Endothelial cell of umbilical vein (primary cell): ENCODE data around the gene KCNN3. TPM values are rescaled to one million over a fixed set of nuclear protein-coding genes. Genes with fewer than 3 reads are reported as not detected.

Experiments used
- BruUV-seq: library from RNA; stranded (reverse); fragments of 400-500 nt; replicated peaks from 2 replicates; lab custom pipeline; 2021; lab: Mats Ljungman, UMichigan
- CTCF ChIA-PET: fragments of 300-600, 350-600 bp; sonication (Branson Sonifier 250); formaldehyde crosslinking; loops from one replicate; lab custom pipeline; 2021; ENCODE audit warnings: antibody characterized with exemption, inconsistent platforms; lab: Charles Lee
- POLR2A ChIA-PET: fragments of 300-600, 350-600 bp; sonication (Branson Sonifier 250); formaldehyde crosslinking; loops from one replicate; lab custom pipeline; 2021; ENCODE audit warnings: antibody characterized with exemption, inconsistent platforms; lab: Charles Lee
- DNase-seq: peaks from one replicate; pipeline ENCODE4 v3.0.0-alpha.2; 2011; ENCODE audit warnings: low read depth, low spot score
- FAIRE-seq: peaks from 2 replicates; lab custom pipeline; 2011; peaks lifted over from hg19 to GRCh38; lab: Jason Lieb, UNC
- H2AFZ ChIP-seq: 2 replicates; pipeline ENCODE4 v1.6.0; 2012; ENCODE audit warnings: low read depth, low read length, control low read depth, inconsistent platforms
- H3K27ac ChIP-seq: 2 replicates; pipeline ENCODE4 v1.5.1; 2011; ENCODE audit warnings: low read depth, mild to moderate bottlenecking, control low read depth, low read length, moderate library complexity; ENCODE audit not compliant: insufficient read depth
- H3K27me3 ChIP-seq, 2 experiments: 2 replicates each; pipeline versions ENCODE4 v1.6.0 to v1.6.1; 2011; ENCODE audit warnings: low read length in 2 of 2, mixed read lengths in 1 of 2; ENCODE audit not compliant: control insufficient read depth in 2 of 2, insufficient read depth in 2 of 2
- H3K36me3 ChIP-seq, 2 experiments: 2 replicates in 1 of 2; 3 replicates in 1 of 2; pipeline ENCODE4 v1.5.1; 2011; ENCODE audit warnings: low read length in 2 of 2, mild to moderate bottlenecking in 1 of 2, moderate library complexity in 1 of 2; ENCODE audit not compliant: control insufficient read depth in 2 of 2, insufficient read depth in 2 of 2; ENCODE audit errors: extremely low read depth in 1 of 2
- H3K4me1 ChIP-seq: 3 replicates; pipeline ENCODE4 v1.5.1; 2011; ENCODE audit warnings: mild to moderate bottlenecking, low read length; ENCODE audit not compliant: control insufficient read depth, insufficient read depth; ENCODE audit errors: extremely low read depth
- H3K4me2 ChIP-seq: 2 replicates; pipeline ENCODE4 v1.6.1; 2011; ENCODE audit warnings: low read length, control low read depth, mixed read lengths; ENCODE audit not compliant: insufficient read depth
- H3K4me3 ChIP-seq, 3 experiments: fragments of 200-600 bp in 1 of 3; sonication (generic), shearing (Covaris generic) in 1 of 3; replicated peaks in 1 of 3; 2 replicates each; pipeline ENCODE4 v1.5.1; 2011 to 2016; ENCODE audit warnings: control low read depth in 3 of 3, low read length in 3 of 3, mild to moderate bottlenecking in 2 of 3, inconsistent platforms in 1 of 3, low read depth in 1 of 3, moderate library complexity in 1 of 3; ENCODE audit not compliant: insufficient read depth in 1 of 3
- H3K79me2 ChIP-seq: 2 replicates; pipeline ENCODE4 v1.6.0; 2012; ENCODE audit warnings: low read length, inconsistent platforms; ENCODE audit not compliant: control insufficient read depth, insufficient read depth
- H3K9ac ChIP-seq: replicated peaks from 2 replicates; pipeline ENCODE3; 2011; ENCODE audit warnings: low read length, control low read depth; ENCODE audit not compliant: insufficient read depth; ENCODE audit errors: extremely low read depth
- H3K9me1 ChIP-seq: replicated peaks from 3 replicates; pipeline ENCODE4 v1.6.0; 2011; ENCODE audit warnings: mild to moderate bottlenecking, low read length; ENCODE audit not compliant: control insufficient read depth, insufficient read depth; ENCODE audit errors: extremely low read depth
- H3K9me3 ChIP-seq: replicated peaks from 2 replicates; pipeline ENCODE4 v1.5.1; 2012; ENCODE audit warnings: low read length, inconsistent platforms; ENCODE audit not compliant: control insufficient read depth, insufficient read depth
- H4K20me1 ChIP-seq: replicated peaks from 2 replicates; pipeline ENCODE3; 2011; ENCODE audit warnings: mild to moderate bottlenecking, low read length; ENCODE audit not compliant: control insufficient read depth, insufficient read depth; ENCODE audit errors: extremely low read depth
- EZH2 ChIP-seq: IDR thresholded peaks from 2 replicates; pipeline ENCODE4 v1.6.1; 2012; ENCODE audit warnings: borderline replicate concordance, low read depth, mild to moderate bottlenecking, moderate library complexity, low read length, inconsistent platforms; ENCODE audit not compliant: severe bottlenecking
- FOS ChIP-seq: IDR thresholded peaks from 2 replicates; pipeline ENCODE4 v1.6.1; 2011; ENCODE audit warnings: mild to moderate bottlenecking, low read length, moderate library complexity, borderline replicate concordance; ENCODE audit not compliant: insufficient read depth
- GATA2 ChIP-seq: IDR thresholded peaks from 2 replicates; pipeline ENCODE4 v1.7.0; 2011; ENCODE audit warnings: low read depth, mild to moderate bottlenecking, moderate library complexity, mixed read lengths, low read length; ENCODE audit not compliant: insufficient read length, insufficient read depth
- JUN ChIP-seq: IDR thresholded peaks from 2 replicates; pipeline ENCODE4 v1.6.1; 2011; ENCODE audit warnings: borderline replicate concordance, low read depth; ENCODE audit not compliant: insufficient read length, insufficient read depth
- MYC ChIP-seq: IDR thresholded peaks from one replicate; pipeline ENCODE4 v1.6.1; 2011; ENCODE audit warnings: mild to moderate bottlenecking, low read depth, low read length
- POLR2A ChIP-seq: IDR thresholded peaks from 2 replicates; pipeline ENCODE4 v1.6.1; 2012; ENCODE audit warnings: low read depth, mild to moderate bottlenecking, control low read depth, low read length
- POLR2AphosphoS5 ChIP-seq: IDR thresholded peaks from 2 replicates; pipeline ENCODE4 v1.6.1; 2012; ENCODE audit warnings: low read depth, mild to moderate bottlenecking, control low read depth, low read length, moderate library complexity; ENCODE audit not compliant: insufficient read depth
- dilution Hi-C: fragments of 300-500 bp; cut with MboI; formaldehyde crosslinking; loops from one replicate; pipeline ENCODE4 v1.15.0; 2019; ENCODE audit warnings: low sequenced_read_pairs; ENCODE audit not compliant: extremely low pct_ligation_motif_present
- intact Hi-C: fragments of 100-400 bp; cut with micrococcal nuclease; formaldehyde crosslinking; loops from one replicate; pipeline ENCODE4 v1.10.0; 2022
- polyA plus RNA-seq, 4 experiments: library from polyadenylated mRNA; depleted of rRNA in 3 of 4; stranded (reverse) in 3 of 4; unstranded in 1 of 4; fragments of >200 nt; gene quantifications; 2 replicates each; pipeline versions ENCODE4 v1.2.1 to v1.2.3, GENCODE V29; 2011 to 2012; ENCODE audit warnings: missing spikeins in 1 of 4
- total RNA-seq: library from RNA; stranded (reverse); gene quantifications from 2 replicates; pipeline ENCODE4 v1.2.3, GENCODE V29; 2021
- TF ChIP-seq, protein P1 (sequence below): IDR thresholded peaks from 2 replicates; pipeline ENCODE4 v1.6.1; 2011; ENCODE audit not compliant: insufficient read depth, insufficient read length
- TF ChIP-seq, protein P2 (sequence below), 2 donors: IDR thresholded peaks; 1 replicate in 1 of 2; 2 replicates in 1 of 2; pipeline ENCODE4 v1.5.1; 2011; ENCODE audit warnings: low read length in 2 of 2, mild to moderate bottlenecking in 2 of 2, moderate library complexity in 2 of 2, control low read depth in 1 of 2, inconsistent platforms in 1 of 2, low read depth in 1 of 2; ENCODE audit not compliant: insufficient read depth in 1 of 2; ENCODE audit errors: extremely low read depth in 1 of 2

Gene KCNN3
- total and polyA plus RNA-seq, 2 donors (not counting 3 experiments of a cell fraction or from before 2014, with no cell fraction given): 0.91 to 1.1 TPM

DNA sequence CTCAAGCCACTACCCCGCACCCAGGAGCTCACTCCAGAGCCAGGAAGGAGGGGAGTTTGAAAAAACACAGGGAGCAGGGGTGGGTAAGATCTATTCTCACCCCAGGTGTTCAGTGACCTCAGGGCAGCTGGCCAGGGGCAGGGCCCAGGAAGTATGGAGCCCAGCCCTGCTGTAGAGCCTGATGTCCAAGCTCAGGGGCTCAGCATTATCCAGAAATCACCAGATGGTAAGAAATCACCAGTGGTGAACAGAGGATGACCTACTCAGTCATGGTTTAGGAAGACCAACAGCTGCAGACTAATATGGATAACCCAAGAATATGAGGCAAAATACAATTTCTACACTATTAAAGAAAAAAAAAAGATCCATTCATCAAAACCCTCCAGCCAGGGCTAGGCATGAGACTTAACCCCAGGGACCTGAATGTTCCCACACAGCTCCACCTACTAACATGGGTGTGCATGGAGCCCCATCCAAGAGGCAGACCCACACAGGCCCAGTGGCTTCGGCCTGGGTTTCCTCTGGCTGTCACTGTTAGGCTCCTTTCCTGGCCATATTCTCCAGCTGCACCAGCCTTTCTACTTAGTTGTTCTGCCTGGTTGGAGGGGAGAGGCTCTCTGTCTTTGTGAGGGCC lies 67.6 kb downstream of the KCNN3 start:
- H3K4me1 ChIP-seq: no peaks in the 10 kb centered on the region
- peaks cover 0 to 13% of the 10 kb centered on the region in 2 experiments for H3K27me3 ChIP-seq
- H3K36me3 ChIP-seq: no peaks in the 10 kb centered on the region
- no peaks in the 10 kb centered on the region for H3K79me2 ChIP-seq
- no peak for DNase-seq
- no peaks in the 10 kb centered on the region for H3K9me1 ChIP-seq
- no peak overlapping the region for H3K9ac ChIP-seq
- dilution Hi-C loops (no loop called here), intact Hi-C loops (no loop called here)
- no peak for TF ChIP-seq FOS
- TF ChIP-seq, protein P1, sequence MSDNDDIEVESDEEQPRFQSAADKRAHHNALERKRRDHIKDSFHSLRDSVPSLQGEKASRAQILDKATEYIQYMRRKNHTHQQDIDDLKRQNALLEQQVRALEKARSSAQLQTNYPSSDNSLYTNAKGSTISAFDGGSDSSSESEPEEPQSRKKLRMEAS: no peak
- TF ChIP-seq GATA2: no peak
- no peak for TF ChIP-seq POLR2A
- TF ChIP-seq POLR2AphosphoS5: no peak
- TF ChIP-seq JUN: no peak
- no peak for TF ChIP-seq EZH2
- TF ChIP-seq MYC: no peak
- TF ChIP-seq, protein P2, sequence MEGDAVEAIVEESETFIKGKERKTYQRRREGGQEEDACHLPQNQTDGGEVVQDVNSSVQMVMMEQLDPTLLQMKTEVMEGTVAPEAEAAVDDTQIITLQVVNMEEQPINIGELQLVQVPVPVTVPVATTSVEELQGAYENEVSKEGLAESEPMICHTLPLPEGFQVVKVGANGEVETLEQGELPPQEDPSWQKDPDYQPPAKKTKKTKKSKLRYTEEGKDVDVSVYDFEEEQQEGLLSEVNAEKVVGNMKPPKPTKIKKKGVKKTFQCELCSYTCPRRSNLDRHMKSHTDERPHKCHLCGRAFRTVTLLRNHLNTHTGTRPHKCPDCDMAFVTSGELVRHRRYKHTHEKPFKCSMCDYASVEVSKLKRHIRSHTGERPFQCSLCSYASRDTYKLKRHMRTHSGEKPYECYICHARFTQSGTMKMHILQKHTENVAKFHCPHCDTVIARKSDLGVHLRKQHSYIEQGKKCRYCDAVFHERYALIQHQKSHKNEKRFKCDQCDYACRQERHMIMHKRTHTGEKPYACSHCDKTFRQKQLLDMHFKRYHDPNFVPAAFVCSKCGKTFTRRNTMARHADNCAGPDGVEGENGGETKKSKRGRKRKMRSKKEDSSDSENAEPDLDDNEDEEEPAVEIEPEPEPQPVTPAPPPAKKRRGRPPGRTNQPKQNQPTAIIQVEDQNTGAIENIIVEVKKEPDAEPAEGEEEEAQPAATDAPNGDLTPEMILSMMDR (IDR thresholded peaks at IDR 0.05; ENCODE audit: extremely low read depth in 1 of 2, insufficient read depth in 1 of 2, low read depth in 1 of 2, low read length in 2 of 2): no peak
- FAIRE-seq: no peak
- no peak overlapping the region for H2AFZ ChIP-seq
- H3K9me3 ChIP-seq: no peaks in the 10 kb centered on the region
- POLR2A ChIA-PET: no interaction called here
- BruUV-seq: no TSS peak
- CTCF ChIA-PET: interaction anchor here (1.5 kb wide), 1 partner anchor 10 kb away, joined by 4 read pairs; no protein-coding TSS in a partner anchor
- no peak overlapping the region for H3K27ac ChIP-seq
- no peak overlapping the region for H3K4me3 ChIP-seq
- no peak overlapping the region for H3K4me2 ChIP-seq
- no peaks in the 10 kb centered on the region for H4K20me1 ChIP-seq
